ENCODE data around the gene GALT. TPM values are rescaled to one million over a fixed set of nuclear protein-coding genes. Genes with fewer than 3 reads are reported as not detected.

GALT gene
- total RNA-seq, 1 donor from 2014 or later, result 51.5 TPM

DNA sequence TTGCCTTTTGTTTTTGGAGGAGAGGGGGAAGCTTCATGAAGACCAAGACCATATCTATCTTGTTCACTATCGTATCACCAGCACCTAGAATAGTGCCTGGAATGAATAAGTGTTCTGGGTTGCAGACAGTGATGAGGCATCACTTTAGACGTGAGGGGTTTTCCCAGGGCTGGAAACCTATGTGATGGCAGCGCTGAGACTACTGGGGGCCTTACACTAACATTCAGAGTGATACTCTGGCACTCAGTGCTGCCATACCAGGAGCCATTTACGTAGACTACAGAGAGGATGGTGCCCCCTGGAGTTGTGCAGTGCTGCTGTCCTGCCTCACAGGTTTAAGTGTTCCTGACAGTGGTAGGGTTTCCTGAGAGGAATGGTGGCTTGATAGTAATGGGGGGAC lies 37.7 kb downstream of the GALT start:
- DNase-seq, result no peak

DNA sequence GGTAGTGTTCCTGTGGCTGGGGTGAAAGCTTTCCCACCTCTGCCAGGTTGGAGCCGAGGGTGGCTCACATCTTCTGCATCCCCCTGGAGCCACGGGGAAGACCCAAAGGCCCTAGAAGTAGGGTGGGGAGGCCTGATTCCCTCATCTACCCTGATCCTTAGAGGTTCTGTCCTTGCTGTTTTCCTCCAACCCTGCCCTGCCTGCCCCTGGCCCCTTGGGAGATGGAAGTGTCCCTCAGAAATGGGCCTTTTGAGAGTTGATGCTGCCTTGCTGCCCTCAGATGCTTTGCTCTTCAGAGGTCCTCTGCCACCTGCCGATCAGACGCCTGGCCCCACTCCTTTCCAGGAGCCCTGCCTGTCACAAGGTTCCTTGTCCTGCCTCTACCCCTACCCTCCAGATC lies 38.3 kb downstream of the GALT start:
- H3K4me1 ChIP-seq, result no peaks in the 10 kb centered on the region
- no peak for TF ChIP-seq CTCF (IDR thresholded peaks at IDR 0.05; ENCODE audit: borderline replicate concordance)
- intact Hi-C loops (cut with micrococcal nuclease), result no loop called here
- H3K36me3 ChIP-seq, result peaks cover 9% of the 10 kb centered on the region
- H3K27me3 ChIP-seq (ENCODE audit: low read depth), result no peaks in the 10 kb centered on the region
- no peaks in the 10 kb centered on the region for H3K9me3 ChIP-seq (replicated peaks)
- H3K27ac ChIP-seq (replicated peaks), result no peak overlapping the region
- DNase-seq, result no peak
- no peak overlapping the region for H3K4me3 ChIP-seq

More for the DNA sequence above, 37.7 kb downstream of the GALT start:
- Histone ChIP-seq H3K36me3 (peaks cover 9% of the 10 kb centered on the region), H3K27ac (replicated peaks) (no peak overlapping the region), H3K4me1 (no peaks in the 10 kb centered on the region), H3K9me3 (replicated peaks) (no peaks in the 10 kb centered on the region), H3K27me3 (ENCODE audit: low read depth) (no peaks in the 10 kb centered on the region), H3K4me3 (no peak overlapping the region)
- intact Hi-C loops (cut with micrococcal nuclease), result no loop called here
- TF ChIP-seq CTCF (IDR thresholded peaks at IDR 0.05; ENCODE audit: borderline replicate concordance), result no peak

DNA sequence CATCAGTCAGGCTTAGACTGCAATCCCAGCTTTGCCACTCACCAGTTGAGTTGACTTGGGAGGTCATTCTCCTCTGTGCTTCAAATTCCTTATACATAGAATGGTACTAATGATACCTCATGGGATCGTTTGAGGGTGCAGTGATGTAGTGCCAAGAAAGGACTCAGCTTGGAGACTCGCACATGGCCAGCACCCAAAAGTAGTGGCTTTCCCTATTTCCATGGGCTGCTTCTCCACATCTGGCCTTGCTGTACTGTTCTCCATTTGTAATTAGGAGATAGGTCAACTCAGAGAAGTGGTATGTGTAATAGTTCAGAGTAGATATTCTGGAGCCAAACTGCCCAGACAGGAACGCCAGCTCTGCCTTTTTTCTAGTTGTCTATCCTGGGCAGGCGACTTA lies 39.1 kb downstream of the GALT start:
- Histone ChIP-seq H3K4me1 (no peaks in the 10 kb centered on the region), H3K27ac (replicated peaks) (no peak overlapping the region), H3K36me3 (peaks cover 9% of the 10 kb centered on the region), H3K4me3 (no peak overlapping the region), H3K9me3 (replicated peaks) (no peaks in the 10 kb centered on the region), H3K27me3 (ENCODE audit: low read depth) (no peaks in the 10 kb centered on the region)
- no peak for DNase-seq
- no peak for TF ChIP-seq CTCF (IDR thresholded peaks at IDR 0.05; ENCODE audit: borderline replicate concordance)
- intact Hi-C loops (cut with micrococcal nuclease), result no loop called here

DNA sequence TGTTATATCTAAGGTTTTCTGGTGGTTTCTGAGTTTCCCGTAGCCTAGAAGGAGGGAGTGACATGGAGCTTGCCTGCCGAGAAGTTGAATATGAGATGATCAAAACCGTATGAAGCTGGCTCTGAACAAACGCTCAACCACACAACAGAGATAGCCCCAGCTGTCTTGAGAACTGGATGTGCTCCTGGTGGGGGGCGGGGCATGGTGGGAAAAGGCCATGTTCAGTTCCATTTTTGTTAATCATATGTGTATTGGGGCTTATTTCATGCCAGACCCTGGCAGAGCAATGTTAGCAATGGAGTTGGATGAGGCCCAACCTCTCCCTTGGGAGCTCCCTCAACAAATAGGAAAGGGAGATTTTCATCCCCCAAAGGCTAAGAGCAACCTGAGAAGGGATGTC lies 39.8 kb downstream of the GALT start:
- H3K36me3 ChIP-seq, result peaks cover 4% of the 10 kb centered on the region
- H3K9me3 ChIP-seq (replicated peaks), result no peaks in the 10 kb centered on the region
- no peak overlapping the region for H3K4me3 ChIP-seq
- H3K27ac ChIP-seq (replicated peaks), result no peak overlapping the region
- no peaks in the 10 kb centered on the region for H3K4me1 ChIP-seq
- TF ChIP-seq CTCF (IDR thresholded peaks at IDR 0.05; ENCODE audit: borderline replicate concordance), result no peak
- peak; percentile 42 for DNase-seq
- H3K27me3 ChIP-seq (ENCODE audit: low read depth), result no peaks in the 10 kb centered on the region
- intact Hi-C loops (cut with micrococcal nuclease), result no loop called here

DNA sequence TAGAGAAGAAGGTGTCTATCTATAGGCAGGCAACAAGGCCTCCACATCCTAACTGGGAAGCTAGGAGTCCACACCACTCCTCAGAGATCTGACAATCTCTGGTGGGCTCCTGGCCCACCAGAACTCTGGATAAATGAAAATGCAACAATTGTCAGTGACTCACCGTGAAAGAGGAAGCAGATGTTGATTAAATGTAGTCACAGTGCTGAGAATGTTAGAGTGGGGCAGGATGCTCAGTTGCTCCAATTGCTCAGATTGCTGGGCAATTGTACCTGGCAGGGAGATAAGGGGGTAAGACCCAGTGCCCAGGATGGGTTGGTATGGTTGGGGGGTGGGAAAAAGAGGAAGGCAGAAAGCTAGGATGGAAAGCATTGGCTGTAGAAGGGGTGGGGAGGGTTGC lies 40.3 kb downstream of the GALT start:
- H3K4me1 ChIP-seq, result no peaks in the 10 kb centered on the region
- intact Hi-C loops (cut with micrococcal nuclease), result no loop called here
- no peaks in the 10 kb centered on the region for H3K36me3 ChIP-seq
- DNase-seq, result no peak
- H3K4me3 ChIP-seq, result no peak overlapping the region
- no peaks in the 10 kb centered on the region for H3K9me3 ChIP-seq (replicated peaks)
- H3K27me3 ChIP-seq (ENCODE audit: low read depth), result no peaks in the 10 kb centered on the region
- no peak for TF ChIP-seq CTCF (IDR thresholded peaks at IDR 0.05; ENCODE audit: borderline replicate concordance)
- no peak overlapping the region for H3K27ac ChIP-seq (replicated peaks)
